Right lobe of liver (tissue), 6 donors: ENCODE measurements around the gene NPW. TPM values are rescaled to one million over a fixed set of nuclear protein-coding genes. Genes with fewer than 3 reads are reported as not detected.

ENCODE experiments used
- ATAC-seq, 4 donors: fragments of 200-7000 bp; cut with Tn5 transposase; one replicate each; pipeline ENCODE4 v1.9.1; 2020; ENCODE audit warnings: mild to moderate bottlenecking in 4 of 4, moderate library complexity in 4 of 4
- DNase-seq, 3 donors: peaks; one replicate each; pipeline ENCODE4 v3.0.0-alpha.2; 2020
- H3K27ac ChIP-seq, 3 donors: fragments of 200-600 bp; one replicate each; pipeline ENCODE4 v1.8.0; 2022
- H3K27me3 ChIP-seq, 2 donors: fragments of 200-600 bp; one replicate each; pipeline ENCODE4 v1.8.0; 2022
- H3K36me3 ChIP-seq, 4 donors: fragments of 200-600 bp; sonication (generic) in 1 of 4; one replicate each; pipeline versions ENCODE4 v1.5.1 to v1.8.0; 2017 to 2022; ENCODE audit warnings: control low read depth in 1 of 4
- H3K4me1 ChIP-seq, 4 donors: fragments of 200-600 bp; sonication (generic) in 1 of 4; one replicate each; pipeline versions ENCODE4 v1.5.1 to v1.8.0; 2017 to 2022; ENCODE audit warnings: control low read depth in 1 of 4
- H3K4me3 ChIP-seq, 3 donors: fragments of 200-600 bp; one replicate each; pipeline ENCODE4 v1.8.0; 2022
- H3K9me3 ChIP-seq, 4 donors: fragments of 200-600 bp; sonication (generic) in 1 of 4; one replicate each; pipeline versions ENCODE4 v1.5.1 to v1.8.0; 2017 to 2022; ENCODE audit warnings: control low read depth in 1 of 4
- POLR2A ChIP-seq: fragments of 450-650 bp; IDR thresholded peaks from one replicate; pipeline ENCODE4 v1.6.1; 2017; ENCODE audit warnings: antibody characterized with exemption, mild to moderate bottlenecking
- WGBS: methylation state at CpG from one replicate; pipeline ENCODE4 v1.1.6; 2018; ENCODE audit warnings: low coverage, low lambda C conversion rate; ENCODE audit not compliant: insufficient coverage; ENCODE audit errors: missing lambda C conversion rate; 5-methylcytosine and 5-hydroxymethylcytosine counted together
- intact Hi-C, 2 donors: fragments of 100-400 bp; cut with DNase I; formaldehyde crosslinking; loops; one replicate each; pipeline versions ENCODE4 v1.11.2 to v1.14.1; 2022
- total RNA-seq, 6 experiments: library from RNA; depleted of rRNA in 2 of 6; stranded (reverse); fragments of >200 nt in 2 of 6; fragmentation: NEBNext Ultra II Directional in 3 of 6; extraction: Animal tissue kit (Norgen Biotek cat#: 25700) in 3 of 6; gene quantifications; one replicate each; pipeline versions ENCODE4 v1.1.0 to v1.2.4, GENCODE V29; 2016 to 2023
- TF ChIP-seq, protein P1 (sequence below), 4 donors: fragments of 200-600 bp in 3 of 4; fragments of 450-650 bp in 1 of 4; IDR thresholded peaks; one replicate each; pipeline versions ENCODE4 v1.5.1 to v1.8.0; 2016 to 2022; ENCODE audit warnings: antibody characterized with exemption in 4 of 4, mild to moderate bottlenecking in 2 of 4
- donor health status: DM: no; HTN: yes; CAD: no.
- donor health status: DM: no; HTN: no; CAD: no.
- donor health status: DM: no; HTN: no; CAD: no.
- donor health status: DM: no; HTN: yes; CAD: no.
- donor health status: DM: no; HTN: yes; CAD: no.

The NPW gene
- total RNA-seq, 6 experiments from 2014 or later, result 2.7 to 12.3 (median 8.2) TPM

- WGBS, result 86% methylated on average over 6 of the region's 15 CpGs
- no peak for ATAC-seq
- Histone ChIP-seq H3K9me3 (no peaks in the 10 kb centered on the region), H3K36me3 (no peaks in the 10 kb centered on the region), H3K4me3 (no peak overlapping the region), H3K27ac (no peak overlapping the region), H3K27me3 (no peaks in the 10 kb centered on the region), H3K4me1 (peaks cover 0 to 7% (median under 1%) of the 10 kb centered on the region in 4 donors)
- TF ChIP-seq, protein P1, sequence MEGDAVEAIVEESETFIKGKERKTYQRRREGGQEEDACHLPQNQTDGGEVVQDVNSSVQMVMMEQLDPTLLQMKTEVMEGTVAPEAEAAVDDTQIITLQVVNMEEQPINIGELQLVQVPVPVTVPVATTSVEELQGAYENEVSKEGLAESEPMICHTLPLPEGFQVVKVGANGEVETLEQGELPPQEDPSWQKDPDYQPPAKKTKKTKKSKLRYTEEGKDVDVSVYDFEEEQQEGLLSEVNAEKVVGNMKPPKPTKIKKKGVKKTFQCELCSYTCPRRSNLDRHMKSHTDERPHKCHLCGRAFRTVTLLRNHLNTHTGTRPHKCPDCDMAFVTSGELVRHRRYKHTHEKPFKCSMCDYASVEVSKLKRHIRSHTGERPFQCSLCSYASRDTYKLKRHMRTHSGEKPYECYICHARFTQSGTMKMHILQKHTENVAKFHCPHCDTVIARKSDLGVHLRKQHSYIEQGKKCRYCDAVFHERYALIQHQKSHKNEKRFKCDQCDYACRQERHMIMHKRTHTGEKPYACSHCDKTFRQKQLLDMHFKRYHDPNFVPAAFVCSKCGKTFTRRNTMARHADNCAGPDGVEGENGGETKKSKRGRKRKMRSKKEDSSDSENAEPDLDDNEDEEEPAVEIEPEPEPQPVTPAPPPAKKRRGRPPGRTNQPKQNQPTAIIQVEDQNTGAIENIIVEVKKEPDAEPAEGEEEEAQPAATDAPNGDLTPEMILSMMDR (IDR thresholded peaks at IDR 0.05), result no peak
- no peak for TF ChIP-seq POLR2A
- no peak for DNase-seq
- intact Hi-C loops, result no loop called here
Observed at GRCh38 chr16:2013527-2013926, 6.1 kb upstream of the NPW start.

GRCh38 chr16:2015117-2015946, 4.3 kb upstream of the NPW start:
- ATAC-seq, result no peak
- H3K27ac ChIP-seq, result no peak overlapping the region

GRCh38 chr16:2015947-2016208, 3.7 kb upstream of the NPW start:
- intact Hi-C loops, result loop anchor here in 1 of 2 donors (5.0 kb wide), 1 partner anchor 46 kb away; no protein-coding TSS in a partner anchor
- 84% methylated on average over 7 of the region's 7 CpGs for WGBS
- Histone ChIP-seq H3K9me3 (no peaks in the 10 kb centered on the region), H3K27me3 (no peaks in the 10 kb centered on the region), H3K36me3 (no peaks in the 10 kb centered on the region), H3K4me3 (no peak overlapping the region), H3K27ac (no peak overlapping the region), H3K4me1 (peaks cover 0 to 13% (median 0%) of the 10 kb centered on the region in 4 donors)
- ATAC-seq (no peak), DNase-seq (no peak)
- TF ChIP-seq, protein P1 (IDR thresholded peaks at IDR 0.05), result no peak
- no peak for TF ChIP-seq POLR2A

More at GRCh38 chr16:2015117-2015946, 4.3 kb upstream of the NPW start:
- Histone ChIP-seq H3K9me3 (no peaks in the 10 kb centered on the region), H3K36me3 (no peaks in the 10 kb centered on the region), H3K27me3 (no peaks in the 10 kb centered on the region), H3K4me1 (peaks cover 0 to 13% (median 0%) of the 10 kb centered on the region in 4 donors), H3K4me3 (no peak overlapping the region)
- WGBS, result 67% methylated on average over 11 of the region's 24 CpGs
- DNase-seq, result no peak
- intact Hi-C loops, result loop anchor here in 1 of 2 donors (5.0 kb wide), 1 partner anchor 47 kb away; no protein-coding TSS in a partner anchor
- TF ChIP-seq, protein P1 (IDR thresholded peaks at IDR 0.05), result no peak
- no peak for TF ChIP-seq POLR2A

- no peak for TF ChIP-seq POLR2A
- TF ChIP-seq, protein P1 (IDR thresholded peaks at IDR 0.05), result peak in 3 of 4 donors; percentile 9 to 25 (median 12)
- Histone ChIP-seq H3K36me3 (no peaks in the 10 kb centered on the region), H3K4me3 (no peak overlapping the region), H3K27me3 (no peaks in the 10 kb centered on the region), H3K4me1 (peaks cover 0 to 13% (median 0%) of the 10 kb centered on the region in 4 donors), H3K27ac (no peak overlapping the region), H3K9me3 (no peaks in the 10 kb centered on the region)
- 47% methylated on average over 5 of the region's 13 CpGs for WGBS
- no peak for DNase-seq
- intact Hi-C loops, result loop anchor here in 1 of 2 donors (5.0 kb wide), 1 partner anchor 46 kb away; no protein-coding TSS in a partner anchor
- ATAC-seq, result peak in 1 of 4 donors; percentile 26
Observed at GRCh38 chr16:2016407-2016922, 3.1 kb upstream of the NPW start.
